IPS-NIHi11 (cell line): ENCODE measurements around the gene EFNA3.

Experiments
- DNase-seq: peaks from one replicate; pipeline ENCODE4 v3.0.0; 2012; ENCODE audit warnings: mixed read lengths, low spot score

The EFNA3 gene

DNA sequence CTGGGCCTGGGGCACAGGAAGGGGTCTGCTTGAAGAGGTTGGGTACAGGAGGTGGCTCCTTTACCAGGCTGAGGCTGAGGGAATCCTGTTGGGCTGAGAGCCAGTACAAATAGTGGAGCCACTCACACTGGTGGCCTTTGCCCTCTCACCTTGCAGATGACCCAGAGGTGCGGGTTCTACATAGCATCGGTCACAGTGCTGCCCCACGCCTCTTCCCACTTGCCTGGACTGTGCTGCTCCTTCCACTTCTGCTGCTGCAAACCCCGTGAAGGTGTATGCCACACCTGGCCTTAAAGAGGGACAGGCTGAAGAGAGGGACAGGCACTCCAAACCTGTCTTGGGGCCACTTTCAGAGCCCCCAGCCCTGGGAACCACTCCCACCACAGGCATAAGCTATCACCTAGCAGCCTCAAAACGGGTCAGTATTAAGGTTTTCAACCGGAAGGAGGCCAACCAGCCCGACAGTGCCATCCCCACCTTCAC is 55.2 kb downstream of the EFNA3 start:
- DNase-seq, result no peak

DNA sequence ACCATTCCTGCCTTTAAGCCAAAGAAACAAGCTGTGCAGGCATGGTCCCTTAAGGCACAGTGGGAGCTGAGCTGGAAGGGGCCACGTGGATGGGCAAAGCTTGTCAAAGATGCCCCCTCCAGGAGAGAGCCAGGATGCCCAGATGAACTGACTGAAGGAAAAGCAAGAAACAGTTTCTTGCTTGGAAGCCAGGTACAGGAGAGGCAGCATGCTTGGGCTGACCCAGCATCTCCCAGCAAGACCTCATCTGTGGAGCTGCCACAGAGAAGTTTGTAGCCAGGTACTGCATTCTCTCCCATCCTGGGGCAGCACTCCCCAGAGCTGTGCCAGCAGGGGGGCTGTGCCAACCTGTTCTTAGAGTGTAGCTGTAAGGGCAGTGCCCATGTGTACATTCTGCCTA is 55.7 kb downstream of the EFNA3 start:
- DNase-seq, result no peak

DNA sequence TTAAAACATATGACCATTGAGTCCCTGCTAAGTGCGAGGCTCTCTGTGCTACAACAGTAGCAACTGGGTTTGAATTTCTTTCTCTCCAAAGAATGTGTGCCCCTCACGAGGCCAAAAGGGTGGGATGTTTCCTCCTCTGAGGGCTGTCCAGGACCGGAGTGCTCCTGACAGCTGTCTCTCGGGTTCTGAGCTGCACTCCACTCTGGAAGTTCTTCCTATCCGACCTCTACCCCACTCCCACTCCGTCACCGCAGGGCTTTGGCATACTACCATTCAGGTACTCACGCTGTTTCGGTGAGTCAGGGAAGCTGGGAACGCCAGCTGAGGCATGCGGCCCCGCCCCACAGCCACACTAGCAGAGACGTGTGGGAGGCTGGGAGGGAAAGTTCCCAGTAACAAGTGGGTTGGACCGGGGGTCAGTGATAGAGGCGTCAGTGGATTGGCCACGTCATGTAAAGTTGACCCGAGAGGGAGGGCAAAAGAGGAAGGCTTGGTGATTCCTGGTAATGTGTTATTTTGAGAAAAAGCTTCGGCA is 56.3 kb downstream of the EFNA3 start:
- DNase-seq, result peak; percentile 69

DNA sequence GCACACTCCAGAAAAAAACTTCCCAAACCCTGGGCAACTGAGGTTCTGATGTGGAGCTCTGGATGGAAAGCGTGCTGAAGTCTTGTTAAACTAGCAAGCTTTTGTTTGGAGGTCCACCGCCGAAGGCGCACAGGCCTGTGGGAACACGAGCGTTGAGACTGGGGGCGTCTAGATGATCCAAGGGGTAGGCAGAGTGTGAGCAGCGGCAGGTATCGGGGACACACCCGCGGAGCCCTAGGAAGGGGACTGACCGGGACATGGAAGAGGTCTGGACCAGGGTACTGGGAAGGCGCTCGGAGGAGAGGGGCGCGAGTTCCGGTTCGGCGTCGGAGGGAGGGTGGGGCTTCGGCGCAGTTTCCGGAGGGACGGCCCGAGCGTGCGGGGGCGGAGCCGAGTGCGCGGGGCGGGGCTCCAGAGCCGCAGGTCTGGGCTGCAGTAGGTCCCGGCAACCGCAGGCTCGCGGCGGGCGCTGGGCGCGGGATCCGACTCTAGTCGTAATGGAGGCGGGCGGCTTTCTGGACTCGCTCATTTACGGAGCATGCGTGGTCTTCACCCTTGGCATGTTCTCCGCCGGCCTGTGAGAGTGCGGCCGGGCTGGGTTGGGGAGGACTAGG is 56.9 kb downstream of the EFNA3 start, which contains the start of gene SLC50A1:
Gene SLC50A1, plus strand, starts transcription at position 438 of the 614 bp plus-strand sequence. Its CDS starts 60 bp downstream, at position 498.
- DNase-seq, result peak; percentile 96

DNA sequence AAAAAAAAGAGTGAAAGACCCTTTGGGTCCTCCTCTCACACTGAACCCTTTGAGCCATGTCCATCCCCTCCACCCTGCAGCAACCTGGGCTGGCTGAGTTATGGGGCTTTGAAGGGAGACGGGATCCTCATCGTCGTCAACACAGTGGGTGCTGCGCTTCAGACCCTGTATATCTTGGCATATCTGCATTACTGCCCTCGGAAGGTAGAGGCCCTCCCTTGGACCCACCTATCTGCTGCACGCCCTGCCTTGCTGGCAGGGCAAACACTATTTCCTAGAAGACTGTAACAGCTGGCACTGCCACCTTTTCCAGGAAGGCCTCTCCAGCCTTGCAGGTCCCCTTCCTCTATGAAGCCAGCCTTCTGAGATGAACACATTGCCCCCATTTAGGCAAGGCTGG is 58.1 kb downstream of the EFNA3 start:
- no peak for DNase-seq
